ENCODE results near the gene NAT9. TPM values are rescaled to one million over a fixed set of nuclear protein-coding genes. Genes with fewer than 3 reads are reported as not detected.

The NAT9 gene
- total RNA-seq, 1 experiment from 2014 or later, result 50.4 TPM

DNA sequence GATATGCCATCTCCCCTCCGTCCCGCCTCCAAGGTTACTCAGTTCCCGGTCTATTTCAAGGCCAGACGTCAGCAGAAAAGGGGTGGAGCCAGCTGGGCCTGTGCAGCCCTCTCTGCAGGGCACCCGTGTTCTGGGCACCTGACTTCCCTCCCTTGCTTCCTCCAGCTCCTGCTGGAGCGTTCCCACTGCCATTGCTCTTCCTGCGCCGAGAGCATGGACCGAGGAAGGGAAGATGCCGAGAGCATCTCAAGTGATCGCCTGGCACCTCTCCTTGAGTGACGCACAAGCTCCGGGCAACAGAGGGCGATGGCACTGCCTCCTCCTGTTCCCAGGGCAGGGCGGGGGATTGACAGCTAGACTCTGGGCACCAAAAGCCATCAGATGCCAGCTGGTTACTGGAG is 29.4 kb upstream of the NAT9 start:
- no peak for DNase-seq (ENCODE audit: low spot score)

DNA sequence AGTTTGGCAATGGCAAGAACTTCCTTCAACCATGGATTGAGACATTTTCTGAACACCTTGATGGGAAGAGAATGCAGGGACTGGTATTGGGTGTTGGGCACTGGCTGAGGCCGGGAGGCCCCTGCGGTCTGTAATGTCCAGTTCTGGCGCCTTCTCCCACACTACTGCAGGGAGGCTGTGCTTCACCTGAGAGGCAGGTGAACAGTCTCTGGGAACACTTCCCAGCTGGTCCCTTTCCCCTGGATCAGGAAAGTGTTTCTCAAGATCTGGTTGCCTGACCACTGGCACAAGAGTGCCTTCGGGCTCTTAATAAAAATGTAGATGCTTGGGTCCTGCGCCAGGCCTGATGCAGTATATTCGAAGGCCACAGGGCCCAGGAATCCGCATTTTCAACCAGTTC is 28.5 kb upstream of the NAT9 start:
- DNase-seq (ENCODE audit: low spot score), result no peak

GRCh38 chr17:74803971-74804370 is 27.8 kb upstream of the NAT9 start:
- no peak for DNase-seq (ENCODE audit: low spot score)

DNA sequence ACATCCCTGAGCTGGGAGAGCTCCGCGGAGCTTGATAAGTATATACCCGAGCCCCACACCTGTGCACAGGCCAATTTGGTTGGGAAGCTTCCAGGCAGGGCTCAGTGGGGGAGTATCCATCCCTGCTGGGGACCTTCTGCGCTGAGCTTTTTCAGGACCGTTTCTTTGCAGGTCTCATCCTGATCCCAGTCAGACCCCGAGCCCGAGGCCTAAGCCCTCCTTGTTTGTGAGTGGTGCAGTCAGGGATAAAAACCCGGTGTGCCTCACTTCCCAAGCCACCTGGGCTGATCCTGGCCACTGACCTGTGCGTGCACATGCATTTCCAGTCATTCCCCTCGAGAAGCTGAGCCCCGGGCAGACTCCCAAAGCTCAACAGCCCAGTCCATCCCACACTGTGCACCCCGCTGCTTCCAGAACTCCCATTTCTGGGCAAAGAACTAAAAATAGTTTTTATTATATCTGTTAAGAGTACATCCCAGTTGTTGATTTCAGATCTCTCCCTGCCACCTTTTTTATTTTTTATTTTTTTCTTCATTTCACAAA is 27.3 kb upstream of the NAT9 start:
- DNase-seq (ENCODE audit: low spot score), result no peak

DNA sequence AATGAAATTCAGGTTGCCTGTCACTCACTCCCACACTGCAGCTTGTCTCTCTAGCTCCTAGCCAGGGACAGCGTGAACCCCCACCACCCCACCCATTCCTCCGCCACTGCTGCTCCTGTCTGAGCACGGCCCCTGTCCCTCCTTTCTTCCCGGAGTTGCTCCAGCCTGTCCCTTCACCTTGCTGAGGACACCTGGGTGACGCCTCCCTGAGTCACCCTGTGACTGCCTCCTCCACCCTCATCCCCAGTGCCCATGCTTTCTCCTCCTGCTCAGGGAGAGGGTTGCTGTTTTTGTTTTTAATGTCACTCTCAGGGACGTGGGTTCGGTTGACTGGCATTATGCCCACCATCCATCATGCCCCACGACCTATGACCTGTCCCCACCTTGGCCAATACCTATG is 25.8 kb upstream of the NAT9 start:
- peak; percentile 5 for DNase-seq (ENCODE audit: low spot score)

DNA sequence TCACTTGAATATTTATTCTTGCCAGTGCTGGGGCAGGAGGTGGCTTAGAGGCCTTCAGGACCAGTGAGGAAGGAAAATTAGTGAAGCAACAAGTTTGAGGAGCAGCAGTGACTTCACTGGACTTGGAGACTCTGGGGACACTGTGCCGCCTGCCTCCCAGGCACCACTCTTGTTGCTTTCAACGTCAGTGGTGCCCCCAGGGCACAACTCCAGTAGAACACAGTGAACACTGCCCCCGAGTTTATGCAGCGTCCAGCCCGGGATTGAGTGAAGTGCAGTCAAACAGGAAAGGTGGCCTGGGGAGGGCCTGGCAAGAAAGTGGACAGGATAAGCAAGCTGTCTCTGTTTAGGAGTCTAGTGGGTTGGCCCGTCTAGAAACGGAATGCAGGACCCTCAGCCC is 24.4 kb upstream of the NAT9 start:
- DNase-seq (ENCODE audit: low spot score), result no peak

- no peak for DNase-seq (ENCODE audit: low spot score)
These were observed 23.0 kb upstream of the NAT9 start for GRCh38 chr17:74799097-74799496.

- DNase-seq (ENCODE audit: low spot score), result no peak
These were observed 22.1 kb upstream of the NAT9 start for GRCh38 chr17:74798239-74798707.

DNA sequence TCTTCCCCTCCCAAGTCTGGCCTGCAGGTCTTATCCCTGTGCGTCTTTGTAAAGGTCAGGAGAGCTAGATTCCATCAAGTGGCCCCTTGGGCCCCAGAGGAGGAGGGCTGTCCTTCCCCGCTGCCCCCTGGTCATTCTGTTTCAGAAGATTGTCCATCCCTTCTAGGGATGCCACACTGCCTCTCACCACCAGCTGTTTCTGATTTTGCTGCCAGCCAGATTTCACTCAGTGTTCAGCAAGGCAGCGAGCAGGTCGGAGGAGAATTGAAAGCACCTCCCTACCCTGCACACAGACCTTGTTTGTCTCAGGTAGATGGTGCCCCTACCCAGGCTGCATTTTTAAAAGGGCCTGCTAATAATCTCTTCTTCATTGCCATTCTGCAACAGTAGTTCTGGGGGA is 21.7 kb upstream of the NAT9 start:
- DNase-seq (ENCODE audit: low spot score), result no peak

DNA sequence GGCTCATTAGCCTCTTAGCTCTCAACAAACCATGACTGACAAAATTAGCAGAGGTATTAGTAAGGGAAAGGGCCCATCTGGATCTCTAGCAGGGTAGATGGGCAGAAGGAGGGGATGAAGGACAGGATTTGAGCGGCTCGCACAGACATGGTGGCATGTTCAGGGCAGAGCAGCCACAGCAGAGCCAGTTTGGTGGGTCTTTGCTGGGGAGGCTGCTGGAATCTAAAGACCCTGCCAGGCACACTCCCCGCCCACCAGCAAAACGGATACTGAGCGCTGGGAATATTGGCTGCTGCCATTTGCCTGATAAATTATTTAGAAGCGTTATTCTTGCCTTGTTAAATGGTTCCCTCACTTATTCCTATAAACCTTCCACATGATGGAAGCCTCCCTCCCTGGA is 20.7 kb upstream of the NAT9 start:
- no peak for DNase-seq (ENCODE audit: low spot score)

GRCh38 chr17:74796211-74796610 is 20.1 kb upstream of the NAT9 start:
- no peak for DNase-seq (ENCODE audit: low spot score)

DNA sequence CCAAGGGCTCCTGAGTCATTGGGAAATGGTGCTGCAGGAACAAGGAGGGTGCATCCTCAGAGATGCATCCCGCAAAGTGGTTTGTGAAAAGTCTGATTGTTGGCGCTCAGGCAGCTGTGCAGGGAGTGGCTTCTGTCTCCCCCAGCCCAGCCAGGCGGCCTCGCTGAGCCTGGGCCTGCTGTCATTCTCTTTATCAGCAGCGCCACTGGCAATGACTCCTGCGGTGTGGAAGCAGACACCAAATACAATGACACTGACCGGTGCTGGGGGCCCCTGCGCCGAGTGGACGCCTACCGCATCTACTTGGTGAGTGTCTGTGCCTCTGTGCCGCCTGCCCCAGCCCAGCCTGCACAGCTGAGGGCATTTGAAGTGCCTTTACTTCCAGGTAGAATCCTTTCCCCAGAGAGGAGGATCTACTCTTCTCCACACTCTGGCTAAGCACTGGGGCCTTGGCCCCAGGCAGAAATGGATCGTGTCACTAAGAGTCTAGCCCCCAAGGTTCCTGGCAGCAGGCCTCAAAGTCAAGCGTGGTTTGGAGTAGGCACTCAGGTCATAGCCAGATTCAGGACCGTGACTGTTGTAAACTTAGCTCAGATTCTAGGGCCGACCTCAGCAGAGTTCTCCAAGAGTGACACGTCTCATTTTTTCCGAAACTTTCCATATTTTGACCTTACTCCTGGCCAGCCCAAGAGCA is 19.3 kb upstream of the NAT9 start:
- no peak for DNase-seq (ENCODE audit: low spot score)

DNA sequence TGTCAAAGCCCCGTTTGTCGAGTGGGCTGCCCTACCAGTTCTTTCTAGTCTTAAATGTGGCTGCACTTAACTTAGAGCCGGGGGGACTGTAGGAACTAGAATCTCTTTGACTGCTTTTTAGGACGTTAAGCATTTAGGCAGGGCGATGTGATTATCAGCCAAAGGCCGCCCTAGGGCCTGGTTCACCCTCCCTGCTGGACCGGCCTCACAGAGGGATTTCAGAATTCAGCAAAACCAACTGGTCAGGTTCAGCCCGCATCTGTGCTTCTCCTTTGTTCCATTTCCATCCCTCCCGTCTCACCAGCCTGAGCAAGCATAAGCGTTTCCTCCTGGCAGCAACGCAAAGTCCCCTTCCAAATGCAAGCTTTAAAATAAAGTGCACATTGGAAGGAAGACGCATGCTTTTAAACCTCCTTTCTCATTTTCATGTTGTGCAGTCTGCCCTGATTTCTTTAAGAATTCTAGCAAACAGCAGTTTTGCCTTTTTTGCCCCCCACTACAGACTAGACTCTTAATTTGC is 16.5 kb upstream of the NAT9 start:
- no peak for DNase-seq (ENCODE audit: low spot score)

DNA sequence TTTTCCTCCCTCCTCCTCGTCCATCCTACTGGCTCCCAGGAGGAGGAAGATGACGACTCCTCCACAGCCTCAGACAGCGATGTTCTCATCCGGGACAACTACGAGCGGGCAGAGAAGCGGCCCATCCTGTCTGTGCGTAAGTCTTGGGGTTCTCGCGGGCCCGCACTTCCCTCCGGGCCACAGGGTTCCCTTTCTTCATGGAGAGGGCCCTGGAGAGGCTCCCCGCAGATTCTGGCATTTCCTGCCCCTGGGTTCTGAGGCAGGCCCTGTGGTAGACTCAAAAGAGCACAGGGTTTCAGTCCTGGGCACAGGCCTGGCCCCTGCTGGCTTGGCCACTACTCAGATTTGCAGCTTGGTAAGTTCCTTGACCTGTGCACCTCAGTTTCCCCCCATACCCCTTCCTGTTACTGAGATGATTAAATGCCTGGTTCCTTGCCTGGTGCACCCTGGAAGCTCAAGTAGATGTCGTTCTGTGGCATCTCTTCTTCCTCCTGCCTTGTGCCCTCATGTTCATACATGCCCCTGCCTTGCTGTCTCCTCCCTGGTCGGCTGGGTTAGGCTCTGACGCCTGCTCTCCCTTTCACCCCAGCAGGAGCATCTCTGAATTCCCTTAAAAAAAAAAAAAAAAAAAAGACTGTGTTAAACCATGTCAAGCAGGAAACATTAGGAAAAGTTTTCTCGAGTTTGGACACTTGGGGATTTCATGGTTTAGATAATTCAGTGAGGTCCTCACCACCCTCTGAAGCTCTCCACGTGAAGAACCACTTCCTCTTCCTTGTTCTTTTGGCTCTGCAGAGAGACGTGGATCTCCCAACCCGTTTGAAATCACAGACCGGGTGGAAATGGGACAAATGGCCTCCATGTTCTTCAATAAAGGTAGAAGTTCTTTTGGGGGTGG is 14.3 kb upstream of the NAT9 start:
- DNase-seq (ENCODE audit: low spot score), result no peak

DNA sequence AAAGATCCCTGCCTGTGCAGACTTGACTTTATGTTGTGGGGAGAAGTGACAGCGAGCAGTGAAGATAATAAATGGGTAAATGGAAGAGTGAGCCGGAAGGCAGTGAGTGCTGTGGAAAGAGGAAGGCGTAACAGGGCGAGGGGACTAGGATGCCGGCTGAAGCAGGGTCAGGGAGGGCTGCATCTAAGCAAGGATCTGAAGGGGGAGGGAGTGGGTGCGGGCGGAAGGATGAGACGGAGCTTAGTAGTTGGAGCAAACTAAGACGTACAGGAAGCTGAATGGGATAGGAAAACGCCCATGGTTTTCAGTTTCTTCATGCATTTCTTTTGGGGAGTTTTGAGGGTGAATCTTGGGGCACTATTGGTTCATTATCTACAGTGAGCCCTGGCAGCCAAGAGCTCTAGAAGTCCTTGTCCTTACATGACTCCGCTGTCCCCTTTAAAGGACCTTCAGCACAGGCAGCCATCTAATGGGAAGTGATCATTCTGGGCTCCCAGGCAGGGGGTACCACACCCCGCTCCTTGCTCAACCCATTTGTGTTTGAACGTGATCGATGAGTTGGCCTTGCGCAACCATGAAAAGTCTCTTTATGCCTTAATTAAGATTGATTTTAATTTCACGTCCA is 10.4 kb upstream of the NAT9 start:
- DNase-seq (ENCODE audit: low spot score), result no peak

GRCh38 chr17:74785981-74786360 is 9.8 kb upstream of the NAT9 start:
- no peak for DNase-seq (ENCODE audit: low spot score)

- DNase-seq (ENCODE audit: low spot score), result no peak
These were observed 9.2 kb upstream of the NAT9 start for GRCh38 chr17:74785096-74785980.

- no peak for DNase-seq (ENCODE audit: low spot score)
These were observed 8.1 kb upstream of the NAT9 start for GRCh38 chr17:74784125-74784810.

DNA sequence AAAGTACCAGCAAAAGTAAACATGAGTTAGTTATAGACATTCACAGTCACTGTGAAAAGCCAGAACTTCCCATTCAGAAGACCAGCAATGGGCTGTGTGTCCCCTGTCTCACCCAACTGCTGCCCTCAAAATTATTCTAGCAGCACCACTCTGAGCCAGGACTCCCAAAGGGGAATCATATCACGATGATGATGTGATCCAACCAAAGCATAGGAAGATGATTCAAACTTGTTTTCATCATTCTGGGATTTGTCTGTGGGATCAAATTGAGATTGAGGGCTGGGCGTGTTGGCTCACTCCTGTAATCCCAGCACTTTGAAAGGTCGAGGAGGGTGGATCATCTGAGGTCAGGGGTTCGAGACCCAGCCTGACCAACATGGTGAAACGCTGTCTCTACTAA is 6.4 kb upstream of the NAT9 start:
- DNase-seq (ENCODE audit: low spot score), result no peak

All from HT-29 (cell line).